Endothelial cell of umbilical vein (primary cell): Measurements from ENCODE around the gene WWC1. TPM values are rescaled to one million over a fixed set of nuclear protein-coding genes. Genes with fewer than 3 reads are reported as not detected.
"Not testable (repeated sequence)": the region's sequence is repeated elsewhere in the genome, so short reads cannot be mapped to it uniquely, and the experiment has no call there.

Experiments used
- BruUV-seq: library from RNA; stranded (reverse); fragments of 400-500 nt; replicated peaks from 2 replicates; lab custom pipeline; 2021; lab: Mats Ljungman, UMichigan
- CTCF ChIA-PET: fragments of 300-600, 350-600 bp; sonication (Branson Sonifier 250); formaldehyde crosslinking; loops from one replicate; lab custom pipeline; 2021; ENCODE audit warnings: antibody characterized with exemption, inconsistent platforms; lab: Charles Lee
- POLR2A ChIA-PET: fragments of 300-600, 350-600 bp; sonication (Branson Sonifier 250); formaldehyde crosslinking; loops from one replicate; lab custom pipeline; 2021; ENCODE audit warnings: antibody characterized with exemption, inconsistent platforms; lab: Charles Lee
- DNase-seq: peaks from one replicate; pipeline ENCODE4 v3.0.0-alpha.2; 2011; ENCODE audit warnings: low read depth, low spot score
- FAIRE-seq: peaks from 2 replicates; lab custom pipeline; 2011; peaks lifted over from hg19 to GRCh38; lab: Jason Lieb, UNC
- H2AFZ ChIP-seq: 2 replicates; pipeline ENCODE4 v1.6.0; 2012; ENCODE audit warnings: low read depth, low read length, control low read depth, inconsistent platforms
- H3K27ac ChIP-seq: 2 replicates; pipeline ENCODE4 v1.5.1; 2011; ENCODE audit warnings: low read depth, mild to moderate bottlenecking, control low read depth, low read length, moderate library complexity; ENCODE audit not compliant: insufficient read depth
- H3K27me3 ChIP-seq, 2 experiments: 2 replicates each; pipeline versions ENCODE4 v1.6.0 to v1.6.1; 2011; ENCODE audit warnings: low read length in 2 of 2, mixed read lengths in 1 of 2; ENCODE audit not compliant: control insufficient read depth in 2 of 2, insufficient read depth in 2 of 2
- H3K36me3 ChIP-seq, 2 experiments: 2 replicates in 1 of 2; 3 replicates in 1 of 2; pipeline ENCODE4 v1.5.1; 2011; ENCODE audit warnings: low read length in 2 of 2, mild to moderate bottlenecking in 1 of 2, moderate library complexity in 1 of 2; ENCODE audit not compliant: control insufficient read depth in 2 of 2, insufficient read depth in 2 of 2; ENCODE audit errors: extremely low read depth in 1 of 2
- H3K4me1 ChIP-seq: 3 replicates; pipeline ENCODE4 v1.5.1; 2011; ENCODE audit warnings: mild to moderate bottlenecking, low read length; ENCODE audit not compliant: control insufficient read depth, insufficient read depth; ENCODE audit errors: extremely low read depth
- H3K4me2 ChIP-seq: 2 replicates; pipeline ENCODE4 v1.6.1; 2011; ENCODE audit warnings: low read length, control low read depth, mixed read lengths; ENCODE audit not compliant: insufficient read depth
- H3K4me3 ChIP-seq, 3 experiments: fragments of 200-600 bp in 1 of 3; sonication (generic), shearing (Covaris generic) in 1 of 3; replicated peaks in 1 of 3; 2 replicates each; pipeline ENCODE4 v1.5.1; 2011 to 2016; ENCODE audit warnings: control low read depth in 3 of 3, low read length in 3 of 3, mild to moderate bottlenecking in 2 of 3, inconsistent platforms in 1 of 3, low read depth in 1 of 3, moderate library complexity in 1 of 3; ENCODE audit not compliant: insufficient read depth in 1 of 3
- H3K79me2 ChIP-seq: 2 replicates; pipeline ENCODE4 v1.6.0; 2012; ENCODE audit warnings: low read length, inconsistent platforms; ENCODE audit not compliant: control insufficient read depth, insufficient read depth
- H3K9ac ChIP-seq: replicated peaks from 2 replicates; pipeline ENCODE3; 2011; ENCODE audit warnings: low read length, control low read depth; ENCODE audit not compliant: insufficient read depth; ENCODE audit errors: extremely low read depth
- H3K9me1 ChIP-seq: replicated peaks from 3 replicates; pipeline ENCODE4 v1.6.0; 2011; ENCODE audit warnings: mild to moderate bottlenecking, low read length; ENCODE audit not compliant: control insufficient read depth, insufficient read depth; ENCODE audit errors: extremely low read depth
- H3K9me3 ChIP-seq: replicated peaks from 2 replicates; pipeline ENCODE4 v1.5.1; 2012; ENCODE audit warnings: low read length, inconsistent platforms; ENCODE audit not compliant: control insufficient read depth, insufficient read depth
- H4K20me1 ChIP-seq: replicated peaks from 2 replicates; pipeline ENCODE3; 2011; ENCODE audit warnings: mild to moderate bottlenecking, low read length; ENCODE audit not compliant: control insufficient read depth, insufficient read depth; ENCODE audit errors: extremely low read depth
- CTCF ChIP-seq, 2 donors: IDR thresholded peaks; 1 replicate in 1 of 2; 2 replicates in 1 of 2; pipeline ENCODE4 v1.5.1; 2011; ENCODE audit warnings: low read length in 2 of 2, mild to moderate bottlenecking in 2 of 2, moderate library complexity in 2 of 2, control low read depth in 1 of 2, inconsistent platforms in 1 of 2, low read depth in 1 of 2; ENCODE audit not compliant: insufficient read depth in 1 of 2; ENCODE audit errors: extremely low read depth in 1 of 2
- EZH2 ChIP-seq: IDR thresholded peaks from 2 replicates; pipeline ENCODE4 v1.6.1; 2012; ENCODE audit warnings: borderline replicate concordance, low read depth, mild to moderate bottlenecking, moderate library complexity, low read length, inconsistent platforms; ENCODE audit not compliant: severe bottlenecking
- FOS ChIP-seq: IDR thresholded peaks from 2 replicates; pipeline ENCODE4 v1.6.1; 2011; ENCODE audit warnings: mild to moderate bottlenecking, low read length, moderate library complexity, borderline replicate concordance; ENCODE audit not compliant: insufficient read depth
- GATA2 ChIP-seq: IDR thresholded peaks from 2 replicates; pipeline ENCODE4 v1.7.0; 2011; ENCODE audit warnings: low read depth, mild to moderate bottlenecking, moderate library complexity, mixed read lengths, low read length; ENCODE audit not compliant: insufficient read length, insufficient read depth
- JUN ChIP-seq: IDR thresholded peaks from 2 replicates; pipeline ENCODE4 v1.6.1; 2011; ENCODE audit warnings: borderline replicate concordance, low read depth; ENCODE audit not compliant: insufficient read length, insufficient read depth
- MAX ChIP-seq: IDR thresholded peaks from 2 replicates; pipeline ENCODE4 v1.6.1; 2011; ENCODE audit not compliant: insufficient read depth, insufficient read length
- MYC ChIP-seq: IDR thresholded peaks from one replicate; pipeline ENCODE4 v1.6.1; 2011; ENCODE audit warnings: mild to moderate bottlenecking, low read depth, low read length
- POLR2A ChIP-seq: IDR thresholded peaks from 2 replicates; pipeline ENCODE4 v1.6.1; 2012; ENCODE audit warnings: low read depth, mild to moderate bottlenecking, control low read depth, low read length
- POLR2AphosphoS5 ChIP-seq: IDR thresholded peaks from 2 replicates; pipeline ENCODE4 v1.6.1; 2012; ENCODE audit warnings: low read depth, mild to moderate bottlenecking, control low read depth, low read length, moderate library complexity; ENCODE audit not compliant: insufficient read depth
- dilution Hi-C: fragments of 300-500 bp; cut with MboI; formaldehyde crosslinking; loops from one replicate; pipeline ENCODE4 v1.15.0; 2019; ENCODE audit warnings: low sequenced_read_pairs; ENCODE audit not compliant: extremely low pct_ligation_motif_present
- intact Hi-C: fragments of 100-400 bp; cut with micrococcal nuclease; formaldehyde crosslinking; loops from one replicate; pipeline ENCODE4 v1.10.0; 2022
- polyA plus RNA-seq, 4 experiments: library from polyadenylated mRNA; depleted of rRNA in 3 of 4; stranded (reverse) in 3 of 4; unstranded in 1 of 4; fragments of >200 nt; gene quantifications; 2 replicates each; pipeline versions ENCODE4 v1.2.1 to v1.2.3, GENCODE V29; 2011 to 2012; ENCODE audit warnings: missing spikeins in 1 of 4
- total RNA-seq: library from RNA; stranded (reverse); gene quantifications from 2 replicates; pipeline ENCODE4 v1.2.3, GENCODE V29; 2021

WWC1 gene
- total and polyA plus RNA-seq, 2 donors (not counting 3 experiments of a cell fraction or from before 2014, with no cell fraction given) = 0.03 to 0.91 TPM

GRCh38 chr5:168286863-168287262 is 4.6 kb upstream of the WWC1 start:
- H3K79me2 ChIP-seq, H3K4me3 ChIP-seq, H3K4me2 ChIP-seq, H2AFZ ChIP-seq, H3K9ac ChIP-seq, intact Hi-C loops, BruUV-seq, DNase-seq, FAIRE-seq, dilution Hi-C loops, H4K20me1 ChIP-seq, H3K27ac ChIP-seq, CTCF ChIA-PET, POLR2A ChIA-PET, H3K9me3 ChIP-seq, H3K9me1 ChIP-seq, H3K36me3 ChIP-seq, H3K4me1 ChIP-seq: not testable (repeated sequence)
- peaks cover 5 to 11% of the 10 kb centered on the region in 2 experiments for H3K27me3 ChIP-seq

- H3K79me2 ChIP-seq = no peaks in the 10 kb centered on the region
- DNase-seq = no peak
- H4K20me1 ChIP-seq = no peaks in the 10 kb centered on the region
- no peak overlapping the region for H3K4me3 ChIP-seq
- FAIRE-seq = no peak
- ChIA-PET POLR2A (no interaction called here), CTCF (no interaction called here)
- no peak overlapping the region for H2AFZ ChIP-seq
- no peaks in the 10 kb centered on the region for H3K9me1 ChIP-seq
- BruUV-seq = no TSS peak
- H3K27ac ChIP-seq = no peak overlapping the region
- no peaks in the 10 kb centered on the region for H3K9me3 ChIP-seq
- no peak overlapping the region for H3K4me2 ChIP-seq
- H3K36me3 ChIP-seq = no peaks in the 10 kb centered on the region
- peaks cover 5 to 11% of the 10 kb centered on the region in 2 experiments for H3K27me3 ChIP-seq
- H3K4me1 ChIP-seq = peaks cover 3% of the 10 kb centered on the region
- no peak overlapping the region for H3K9ac ChIP-seq
- dilution Hi-C loops (no loop called here), intact Hi-C loops (no loop called here)
- no peak for TF ChIP-seq FOS
- TF ChIP-seq MAX = no peak
- no peak for TF ChIP-seq EZH2
- TF ChIP-seq GATA2 = no peak
- no peak for TF ChIP-seq MYC
- TF ChIP-seq POLR2A = no peak
- TF ChIP-seq JUN = no peak
- no peak for TF ChIP-seq CTCF (IDR thresholded peaks at IDR 0.05; ENCODE audit: extremely low read depth in 1 of 2, insufficient read depth in 1 of 2, low read depth in 1 of 2, low read length in 2 of 2)
- TF ChIP-seq POLR2AphosphoS5 = no peak
Observed at GRCh38 chr5:168287362-168287761, 4.1 kb upstream of the WWC1 start.
